Choroid plexus epithelial cell (primary cell): Measurements from ENCODE around the gene TBX5.

ENCODE experiments used
- DNase-seq: peaks from one replicate; pipeline ENCODE4 v3.0.0-alpha.2; 2010; ENCODE audit warnings: low read depth
- H3K4me3 ChIP-seq: 2 replicates; pipeline ENCODE4 v1.5.1; 2011; ENCODE audit warnings: low read depth, mild to moderate bottlenecking, control low read depth, low read length, moderate library complexity
- CTCF ChIP-seq: conservative IDR thresholded peaks from 2 replicates; pipeline ENCODE4 v1.5.1; 2011; ENCODE audit warnings: low read depth, mild to moderate bottlenecking, control low read depth, inconsistent platforms, low read length, moderate library complexity

TBX5 gene

DNA sequence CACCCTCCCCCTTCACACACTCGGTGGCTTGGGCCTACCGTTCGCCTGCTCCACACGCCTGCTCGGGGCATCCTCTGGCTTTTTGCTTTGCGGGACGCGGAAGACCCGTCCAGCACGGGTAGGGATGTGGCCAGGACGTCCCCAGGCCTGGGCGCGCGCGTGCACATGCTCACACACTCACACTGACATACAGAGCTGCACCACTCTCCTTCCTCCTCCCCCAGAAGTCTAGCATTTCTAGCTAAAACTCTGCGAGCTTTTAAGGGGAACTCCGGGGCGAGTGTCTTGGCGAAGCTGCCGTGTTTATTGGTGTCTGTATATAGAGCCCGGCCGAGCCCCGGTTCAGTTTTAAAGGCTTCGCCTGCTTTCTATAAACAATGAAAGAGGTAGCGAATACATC is 5.0 kb downstream of the TBX5 start:
- DNase-seq: no peak
- no peak for TF ChIP-seq CTCF
- H3K4me3 ChIP-seq: no peak overlapping the region

GRCh38 chr12:114400361-114400811 is 5.6 kb downstream of the TBX5 start:
- TF ChIP-seq CTCF: no peak
- no peak overlapping the region for H3K4me3 ChIP-seq
- no peak for DNase-seq

- TF ChIP-seq CTCF: no peak
- no peak for DNase-seq
- H3K4me3 ChIP-seq: no peak overlapping the region
These were observed 6.2 kb downstream of the TBX5 start for GRCh38 chr12:114399664-114400211.

GRCh38 chr12:114397978-114398881 is 7.7 kb downstream of the TBX5 start:
- H3K4me3 ChIP-seq: no peak overlapping the region
- no peak for DNase-seq
- no peak for TF ChIP-seq CTCF

DNA sequence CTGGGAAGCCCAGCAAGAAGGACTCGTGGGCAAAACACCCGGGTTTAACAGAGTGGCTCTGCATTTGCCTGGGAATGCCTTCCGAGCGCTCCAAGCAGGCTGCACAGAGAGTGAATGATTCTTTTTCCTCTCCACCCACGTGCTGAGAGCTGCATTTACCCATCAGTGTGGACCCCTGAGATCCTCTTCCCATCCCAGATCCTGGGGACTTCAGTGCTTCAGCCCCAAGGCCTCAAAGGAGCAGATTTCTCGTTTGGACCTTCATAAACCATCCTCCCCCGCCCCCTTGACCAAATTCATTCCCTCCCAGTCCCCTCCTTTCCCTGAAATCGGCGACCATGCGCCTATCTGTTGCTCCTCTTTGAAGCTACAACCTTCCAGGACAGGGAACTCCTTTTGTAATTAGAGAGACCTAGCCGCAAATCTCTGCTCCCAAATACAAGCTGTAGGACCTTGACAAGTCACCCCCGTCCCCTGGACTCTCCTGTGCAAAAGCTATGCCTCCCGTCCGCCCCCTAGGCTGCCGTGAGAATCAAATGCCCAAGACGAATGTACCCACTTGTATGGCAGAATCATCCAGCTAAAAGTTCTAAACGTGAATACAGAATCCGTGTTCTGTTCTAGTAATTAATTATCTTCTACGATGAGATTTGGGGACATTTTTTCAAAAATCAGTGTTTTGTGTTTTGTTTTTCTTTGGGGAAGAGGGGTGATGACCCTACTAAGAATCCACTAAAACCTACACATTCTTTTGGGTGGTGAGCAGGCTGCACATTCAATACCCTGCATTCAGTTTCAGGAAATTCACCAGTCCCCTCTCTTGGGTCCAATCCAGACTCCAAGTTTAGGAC is 8.8 kb downstream of the TBX5 start:
- H3K4me3 ChIP-seq: no peak overlapping the region
- TF ChIP-seq CTCF: no peak
- DNase-seq: no peak

- no peak for DNase-seq
- TF ChIP-seq CTCF: no peak
- no peak overlapping the region for H3K4me3 ChIP-seq
These were observed 9.6 kb downstream of the TBX5 start for GRCh38 chr12:114396153-114396868.
